HG02763 (cell line): Measurements from ENCODE around the gene VANGL2.

Source experiments
- ATAC-seq: cut with Tn5 transposase; IDR thresholded peaks from one replicate; pipeline ENCODE4 v1.9.1; 2021; ENCODE audit warnings: mild to moderate bottlenecking, moderate library complexity; ENCODE audit not compliant: unreplicated experiment

Gene VANGL2

DNA sequence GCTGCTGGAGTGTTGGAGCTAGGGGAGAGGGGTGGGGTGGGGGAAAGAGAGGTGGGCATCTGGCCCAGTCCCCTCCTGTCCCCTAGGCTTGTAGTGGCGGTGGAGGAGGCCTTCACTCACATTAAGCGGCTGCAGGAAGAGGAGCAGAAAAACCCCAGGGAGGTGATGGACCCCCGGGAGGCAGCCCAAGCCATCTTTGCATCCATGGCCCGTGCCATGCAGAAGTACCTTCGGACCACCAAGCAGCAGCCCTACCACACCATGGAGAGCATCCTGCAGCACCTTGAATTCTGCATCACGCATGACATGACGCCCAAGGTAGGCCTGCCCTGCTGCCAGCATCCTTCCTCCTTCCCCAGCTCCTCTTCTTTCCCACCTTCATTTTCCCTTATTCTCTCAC lies 23.6 kb downstream of the VANGL2 start:
- ATAC-seq, result no peak

DNA sequence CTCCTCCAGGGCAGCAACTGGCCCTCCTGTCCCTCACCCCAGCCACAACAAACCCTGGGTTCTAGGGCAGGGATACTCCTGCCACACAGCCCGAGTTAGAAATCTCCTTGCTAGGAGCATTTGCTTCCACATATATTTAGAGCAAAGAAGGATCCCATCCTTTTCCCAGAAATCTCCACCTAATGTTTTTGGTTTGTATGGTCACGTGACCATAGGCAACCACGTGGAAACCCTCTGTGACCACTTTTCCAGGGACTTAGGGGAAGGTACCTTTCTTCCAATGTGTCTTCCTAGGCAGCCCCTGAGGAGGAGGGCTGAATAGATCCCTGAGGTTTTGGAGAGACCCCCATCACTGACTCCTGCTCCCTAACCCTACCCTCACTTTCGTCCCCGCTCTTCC lies 25.5 kb downstream of the VANGL2 start:
- no peak for ATAC-seq

- no peak for ATAC-seq
Observed at GRCh38 chr1:160427625-160428024, 27.3 kb downstream of the VANGL2 start.

DNA sequence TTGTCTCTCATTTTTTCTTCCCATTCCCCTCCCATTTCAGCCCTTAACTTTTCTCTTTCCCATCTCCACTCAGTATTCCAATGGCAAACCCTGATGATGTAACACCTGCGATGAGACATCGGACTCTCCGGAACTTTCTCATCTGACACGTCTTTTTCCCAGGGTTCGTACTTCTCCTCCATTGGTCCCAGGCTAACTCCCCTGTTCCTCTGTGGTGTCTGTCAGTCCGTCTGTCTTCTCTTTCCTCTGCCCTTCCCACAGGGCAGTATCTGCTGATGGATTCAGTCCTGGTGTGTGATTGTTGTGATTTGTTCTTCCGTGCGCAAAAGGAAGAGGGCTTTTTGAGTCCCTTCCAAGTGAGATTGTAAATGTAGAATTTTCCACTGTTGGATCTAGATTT lies 27.7 kb downstream of the VANGL2 start:
- no peak for ATAC-seq

DNA sequence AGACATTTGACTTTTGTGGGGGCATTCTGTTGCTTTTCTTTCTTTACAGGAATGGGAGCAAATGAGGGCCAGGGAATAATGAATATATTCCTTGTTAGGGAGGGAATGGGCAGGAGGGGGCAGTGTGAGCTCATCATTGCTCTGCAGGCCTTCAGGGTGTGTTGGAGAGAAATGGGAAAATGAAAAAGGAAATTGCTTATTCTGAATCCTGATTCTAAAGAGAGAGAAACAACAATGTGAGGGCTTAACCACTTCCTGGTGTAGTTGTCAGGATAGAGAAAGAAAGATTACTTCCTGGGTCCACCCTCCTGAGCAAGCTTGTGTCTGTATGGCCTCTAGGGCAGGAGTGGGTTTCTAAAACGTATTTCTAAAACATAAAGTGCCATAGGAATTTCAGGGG lies 28.3 kb downstream of the VANGL2 start:
- ATAC-seq, result no peak

GRCh38 chr1:160429125-160429561 lies 28.8 kb downstream of the VANGL2 start:
- no peak for ATAC-seq

GRCh38 chr1:160429702-160430535 lies 29.6 kb downstream of the VANGL2 start:
- peak; percentile 46 for ATAC-seq

- no peak for ATAC-seq
Observed at GRCh38 chr1:160431006-160431405, 30.6 kb downstream of the VANGL2 start.

GRCh38 chr1:160431571-160431970 lies 31.2 kb downstream of the VANGL2 start:
- ATAC-seq, result no peak

GRCh38 chr1:160432371-160432786 lies 32.0 kb downstream of the VANGL2 start:
- no peak for ATAC-seq

DNA sequence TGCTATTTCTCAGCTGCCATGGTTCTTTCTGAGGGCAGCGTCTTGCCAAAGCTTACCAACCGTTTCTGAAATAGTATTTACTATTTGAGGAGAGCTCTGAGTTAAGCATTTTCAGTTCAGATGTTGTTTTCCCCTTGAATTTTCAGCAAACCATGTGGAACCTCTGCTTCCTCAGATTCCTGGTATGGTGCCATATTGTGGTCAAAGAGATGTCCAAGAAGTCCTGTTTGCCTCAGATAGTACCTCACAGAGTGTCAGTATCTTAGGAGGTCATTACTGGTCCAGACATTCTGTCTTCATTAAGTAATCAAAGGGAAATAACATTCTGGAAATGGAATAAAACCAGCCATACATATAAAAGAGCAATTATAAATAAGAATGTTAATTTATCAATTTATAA lies 36.6 kb downstream of the VANGL2 start:
- no peak for ATAC-seq

- ATAC-seq, result peak; percentile 82
Observed at GRCh38 chr1:160437432-160438316, 37.3 kb downstream of the VANGL2 start.

DNA sequence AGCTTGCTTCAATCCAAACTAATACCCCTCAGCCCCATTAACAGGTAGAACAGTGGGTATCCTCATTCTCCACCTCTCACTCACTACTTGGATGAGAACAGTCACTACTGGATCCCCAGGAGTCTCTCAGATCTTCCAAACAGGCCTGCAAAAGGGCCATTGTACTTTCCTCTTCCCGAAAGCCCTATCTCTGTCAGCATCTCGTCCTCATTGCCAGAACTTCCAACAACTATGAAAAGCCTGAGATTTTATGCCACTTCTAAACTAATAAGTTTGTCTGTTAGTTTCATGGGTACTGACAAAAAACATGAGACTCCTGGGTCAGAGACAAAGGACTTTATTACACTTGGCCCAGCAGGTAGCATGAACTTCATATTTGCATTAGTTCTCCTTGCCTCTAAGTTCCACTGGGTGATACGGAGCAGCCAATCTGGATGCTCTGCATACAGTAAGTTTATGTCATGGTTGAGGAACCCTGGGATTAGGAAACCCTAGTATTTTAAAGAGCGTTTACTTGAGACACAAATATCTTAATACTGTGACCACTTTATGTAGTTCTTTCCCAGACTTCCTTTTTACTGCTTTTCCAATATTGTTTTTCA lies 38.1 kb downstream of the VANGL2 start:
- ATAC-seq, result no peak

DNA sequence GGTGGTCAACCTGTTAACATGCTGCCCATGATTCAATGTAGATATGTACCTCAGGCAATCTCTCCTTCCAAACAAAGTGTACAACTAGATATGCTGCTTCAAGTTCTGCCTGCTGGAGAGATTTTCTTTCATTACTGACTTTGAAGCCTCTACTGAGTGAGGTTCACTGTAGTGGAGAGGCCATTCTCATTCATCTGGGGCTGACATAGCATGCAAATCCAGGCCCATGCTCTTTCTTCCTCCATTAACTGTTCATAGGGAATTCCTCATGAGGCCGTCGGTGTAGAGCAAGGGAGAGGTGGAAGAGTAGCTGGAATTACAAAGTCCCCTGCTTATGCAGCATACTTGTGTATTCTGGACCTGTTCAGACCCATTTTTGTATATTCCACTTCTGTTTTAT lies 38.6 kb downstream of the VANGL2 start:
- no peak for ATAC-seq

DNA sequence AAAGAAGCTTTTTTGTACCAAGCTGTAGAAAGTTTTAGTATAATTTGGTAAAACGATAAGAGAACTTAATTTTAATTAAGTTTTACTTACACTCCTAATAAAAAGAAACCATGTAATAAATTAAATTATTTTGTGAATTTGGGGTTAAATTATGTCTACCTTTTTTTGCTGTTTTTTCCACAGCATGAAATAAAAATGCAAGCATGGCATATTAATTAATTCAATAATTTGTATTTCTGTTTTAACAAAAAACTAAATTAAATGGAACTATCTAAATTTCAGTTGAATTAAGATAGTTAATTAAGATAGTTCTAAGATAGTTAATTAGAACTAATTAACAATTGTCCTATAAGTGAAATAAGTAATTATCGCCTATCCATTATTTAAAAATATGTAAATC lies 39.4 kb downstream of the VANGL2 start:
- ATAC-seq, result no peak

GRCh38 chr1:160446945-160447600 lies 46.7 kb downstream of the VANGL2 start:
- no peak for ATAC-seq

DNA sequence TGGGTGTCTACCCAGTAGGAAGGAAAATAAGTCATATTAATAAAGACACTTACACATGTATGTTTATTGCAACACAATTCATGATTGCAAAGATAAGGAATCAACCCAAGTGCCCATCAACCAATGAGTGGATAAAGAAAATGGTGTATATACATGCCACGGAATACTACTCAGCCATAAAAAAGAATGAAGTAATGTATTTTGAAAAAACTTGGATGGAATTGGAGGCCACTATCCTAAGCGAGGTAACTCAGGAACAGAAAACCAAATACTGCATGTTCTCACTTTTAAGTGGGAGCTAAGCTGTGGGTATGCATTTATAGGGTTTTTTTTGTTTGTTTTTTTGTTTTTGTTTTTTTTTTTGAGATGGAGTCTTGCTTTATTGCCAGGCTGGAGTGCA lies 49.1 kb downstream of the VANGL2 start:
- no peak for ATAC-seq

- ATAC-seq, result peak; percentile 41
Observed at GRCh38 chr1:160451119-160451858, 50.9 kb downstream of the VANGL2 start.

GRCh38 chr1:160451859-160452232 lies 51.5 kb downstream of the VANGL2 start:
- ATAC-seq, result peak; percentile 37

DNA sequence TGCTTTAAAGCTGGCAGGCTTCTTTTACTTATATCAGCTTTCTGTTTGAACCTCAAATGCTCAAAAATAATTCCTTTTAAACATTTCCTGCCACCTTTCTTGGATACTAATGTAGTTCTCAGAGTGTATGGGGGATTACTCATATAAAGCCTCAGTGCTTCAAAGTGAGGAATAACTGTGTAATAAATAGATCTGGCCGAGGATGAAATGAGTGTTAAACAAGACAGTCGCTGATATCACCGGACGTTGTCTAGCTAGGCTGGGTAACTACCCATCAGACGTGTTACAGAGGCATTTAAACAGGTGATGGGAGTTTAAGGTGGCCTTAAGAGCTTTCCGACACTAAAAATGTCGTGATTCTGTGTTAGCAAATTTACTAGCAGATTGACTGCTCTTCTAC lies 53.1 kb downstream of the VANGL2 start:
- ATAC-seq, result peak; percentile 42
